HG02763 (cell line): ENCODE data around the gene INO80.

Experiments
- ATAC-seq: cut with Tn5 transposase; IDR thresholded peaks from one replicate; pipeline ENCODE4 v1.9.1; 2021; ENCODE audit warnings: mild to moderate bottlenecking, moderate library complexity; ENCODE audit not compliant: unreplicated experiment

Gene INO80

GRCh38 chr15:41011055-41011815, 104.8 kb downstream of the INO80 start:
- no peak for ATAC-seq

GRCh38 chr15:41010345-41010744, 105.7 kb downstream of the INO80 start:
- no peak for ATAC-seq

- ATAC-seq: no peak
These were observed 109.6 kb downstream of the INO80 start for GRCh38 chr15:41006479-41006878.

- ATAC-seq: no peak
These were observed 111.6 kb downstream of the INO80 start for GRCh38 chr15:41004490-41004889.

- no peak for ATAC-seq
These were observed 114.4 kb downstream of the INO80 start for GRCh38 chr15:41001524-41002214.

- no peak for ATAC-seq
These were observed 116.9 kb downstream of the INO80 start for GRCh38 chr15:40999190-40999589.

GRCh38 chr15:40995656-40996055, 120.4 kb downstream of the INO80 start:
- no peak for ATAC-seq

- no peak for ATAC-seq
These were observed 123.3 kb downstream of the INO80 start for GRCh38 chr15:40992825-40993224.

- no peak for ATAC-seq
These were observed 123.8 kb downstream of the INO80 start for GRCh38 chr15:40992241-40992741.

- ATAC-seq: no peak
These were observed 124.7 kb downstream of the INO80 start for GRCh38 chr15:40991355-40991754.

- ATAC-seq: no peak
These were observed 125.3 kb downstream of the INO80 start for GRCh38 chr15:40990789-40991188.

- ATAC-seq: no peak
These were observed 126.0 kb downstream of the INO80 start for GRCh38 chr15:40990080-40990479.

- ATAC-seq: no peak
These were observed 127.9 kb downstream of the INO80 start for GRCh38 chr15:40988156-40988555.

GRCh38 chr15:40986820-40987219, 129.3 kb downstream of the INO80 start:
- ATAC-seq: no peak

- ATAC-seq: no peak
These were observed 130.3 kb downstream of the INO80 start for GRCh38 chr15:40985541-40986330.

- no peak for ATAC-seq
These were observed 131.1 kb downstream of the INO80 start for GRCh38 chr15:40984964-40985363.

GRCh38 chr15:40984406-40984805, 131.7 kb downstream of the INO80 start:
- no peak for ATAC-seq

GRCh38 chr15:40982855-40983254, 133.2 kb downstream of the INO80 start:
- ATAC-seq: no peak

GRCh38 chr15:40981186-40981585, 134.9 kb downstream of the INO80 start:
- ATAC-seq: no peak

- no peak for ATAC-seq
These were observed 137.5 kb downstream of the INO80 start for GRCh38 chr15:40978562-40978961.

GRCh38 chr15:40978141-40978540, 137.9 kb downstream of the INO80 start:
- ATAC-seq: no peak
